Measurements from ENCODE around the gene TMEM179.

The TMEM179 gene

DNA sequence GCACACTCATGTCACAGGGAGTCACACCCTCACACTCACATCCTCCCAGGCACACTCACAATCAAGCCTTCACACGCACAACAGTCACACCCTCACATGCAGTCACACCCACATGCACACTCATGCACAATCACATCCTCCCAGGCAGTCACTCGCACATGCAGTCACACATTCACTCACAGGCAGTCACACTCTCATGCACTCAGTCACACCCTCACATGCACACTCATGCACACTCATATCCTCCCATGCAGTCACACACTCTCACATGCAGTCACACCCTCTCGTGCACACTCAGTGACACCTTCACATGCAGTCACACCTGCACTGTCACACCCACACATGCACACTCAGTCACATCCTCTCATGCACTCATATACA lies 12.3 kb downstream of the TMEM179 start:
- H3K36me3 ChIP-seq (ENCODE audit: control insufficient read depth, insufficient read depth, low read length), result no peaks in the 10 kb centered on the region
- 94 to 99% methylated on average over 2 to 3 of the region's 3 CpGs for WGBS, 2 experiments (ENCODE audit: insufficient coverage in 2 of 2)
- H3K9me3 ChIP-seq (ENCODE audit: control insufficient read depth, low read length), result no peaks in the 10 kb centered on the region
- H3K4me3 ChIP-seq (ENCODE audit: extremely low read depth, insufficient read depth, low read length, poor library complexity, severe bottlenecking), result no peak overlapping the region
- no peak overlapping the region for H3K27ac ChIP-seq (ENCODE audit: low read depth, low read length, severe bottlenecking)
- H3K4me1 ChIP-seq (ENCODE audit: control insufficient read depth, insufficient read depth, low read length, poor library complexity, severe bottlenecking), result peaks cover 3% of the 10 kb centered on the region

DNA sequence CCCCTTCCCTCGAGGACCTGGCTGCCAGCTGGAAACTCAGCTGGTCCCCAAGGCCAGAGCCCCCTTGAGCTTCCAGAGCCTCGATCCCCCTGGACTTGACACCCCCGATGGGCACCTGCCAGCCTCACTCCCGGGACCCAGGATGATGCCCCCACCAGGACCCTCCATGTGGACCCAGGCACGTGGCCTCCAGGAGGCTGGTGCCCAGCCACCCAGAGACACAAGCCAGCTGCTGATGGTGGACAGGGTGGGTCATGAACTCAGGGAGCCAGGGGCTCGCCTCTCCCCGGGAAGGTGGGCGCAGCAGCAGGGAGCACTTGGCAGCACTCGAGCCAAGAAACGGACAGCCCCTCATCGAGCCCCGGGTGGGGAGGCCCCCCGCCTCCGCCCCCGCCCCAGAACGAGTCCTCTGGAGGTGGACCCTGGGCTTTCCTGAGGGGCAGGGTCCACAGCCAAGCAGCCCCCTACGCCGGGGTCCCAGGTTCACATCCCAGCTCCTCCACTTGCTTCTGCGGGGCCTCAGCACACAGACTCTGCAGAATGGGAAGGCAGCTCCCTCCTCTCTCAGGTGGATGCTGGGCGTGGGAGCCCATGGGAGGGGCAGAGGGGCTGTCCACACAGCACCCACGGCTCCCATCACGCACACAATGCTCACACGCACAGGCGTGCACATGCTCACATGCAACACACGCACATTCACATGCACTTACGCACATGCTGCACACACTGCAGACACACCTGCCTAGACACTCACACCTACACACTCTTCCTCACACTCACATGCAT lies 12.9 kb downstream of the TMEM179 start:
- Histone ChIP-seq H3K36me3 (ENCODE audit: control insufficient read depth, insufficient read depth, low read length) (no peaks in the 10 kb centered on the region), H3K9me3 (ENCODE audit: control insufficient read depth, low read length) (no peaks in the 10 kb centered on the region), H3K4me3 (ENCODE audit: extremely low read depth, insufficient read depth, low read length, poor library complexity, severe bottlenecking) (no peak overlapping the region), H3K27ac (ENCODE audit: low read depth, low read length, severe bottlenecking) (no peak overlapping the region), H3K4me1 (ENCODE audit: control insufficient read depth, insufficient read depth, low read length, poor library complexity, severe bottlenecking) (peaks cover 3% of the 10 kb centered on the region)
- WGBS, 2 experiments (ENCODE audit: insufficient coverage in 2 of 2), result 88 to 92% methylated on average over 14 to 24 of the region's 26 CpGs

DNA sequence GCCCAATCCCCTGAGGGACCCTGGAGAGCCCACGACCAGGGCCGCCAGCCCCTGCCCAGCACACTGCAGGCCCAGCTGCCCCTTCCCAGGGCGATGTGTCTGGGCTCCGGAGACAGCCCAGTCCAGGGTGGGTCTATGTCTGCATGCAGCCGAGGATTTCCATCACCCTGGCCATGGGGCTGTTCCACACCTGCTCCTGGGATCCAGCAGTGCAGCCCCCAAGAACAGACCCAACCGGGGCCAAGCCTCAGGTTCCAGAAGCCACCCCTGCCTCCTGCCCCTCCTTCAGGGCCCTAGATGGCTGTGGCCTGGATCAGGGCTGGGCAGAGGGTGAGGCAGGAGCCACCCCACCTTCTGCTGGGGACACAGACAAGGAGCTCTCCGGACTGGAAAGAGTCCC lies 13.5 kb downstream of the TMEM179 start:
- Histone ChIP-seq H3K4me3 (ENCODE audit: extremely low read depth, insufficient read depth, low read length, poor library complexity, severe bottlenecking) (no peak overlapping the region), H3K9me3 (ENCODE audit: control insufficient read depth, low read length) (no peaks in the 10 kb centered on the region), H3K4me1 (ENCODE audit: control insufficient read depth, insufficient read depth, low read length, poor library complexity, severe bottlenecking) (peaks cover 3% of the 10 kb centered on the region), H3K36me3 (ENCODE audit: control insufficient read depth, insufficient read depth, low read length) (no peaks in the 10 kb centered on the region), H3K27ac (ENCODE audit: low read depth, low read length, severe bottlenecking) (no peak overlapping the region)
- 77 to 87% methylated on average over 6 to 7 of the region's 7 CpGs for WGBS, 2 experiments (ENCODE audit: insufficient coverage in 2 of 2)

DNA sequence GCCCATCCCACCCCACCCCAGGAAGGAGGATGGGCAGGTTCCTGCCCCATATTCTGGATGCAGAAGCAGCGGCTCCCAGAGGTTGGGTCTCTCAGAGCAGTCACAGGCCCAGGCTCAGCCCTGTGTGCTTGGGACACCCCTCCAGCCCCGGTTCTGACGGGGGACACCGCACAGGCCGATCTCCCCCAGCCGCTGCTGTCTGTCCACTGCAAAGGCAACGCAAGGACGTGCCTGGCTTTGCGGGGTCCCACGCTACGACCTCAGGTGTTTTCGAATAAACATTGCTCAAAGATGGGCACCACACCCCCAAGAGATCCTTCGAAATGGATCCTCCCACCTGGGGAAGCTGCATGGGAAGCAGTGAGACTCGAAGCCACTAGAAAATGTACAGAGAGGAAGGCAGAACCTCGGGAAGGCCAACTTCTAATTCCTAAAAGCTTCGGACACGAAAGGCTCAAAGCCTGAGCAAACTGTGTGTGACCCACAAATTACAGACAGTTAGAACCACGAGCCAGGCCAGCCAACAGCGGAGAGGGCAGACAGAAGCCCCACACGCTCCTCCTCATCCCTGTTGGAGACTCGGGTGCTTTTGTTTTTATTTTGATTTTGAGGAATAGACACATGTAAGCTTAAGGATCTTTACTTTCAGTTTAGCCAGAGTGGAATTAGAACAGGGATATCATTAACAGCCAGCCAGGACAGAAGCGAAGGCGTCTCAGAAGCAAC lies 14.2 kb downstream of the TMEM179 start:
- Histone ChIP-seq H3K4me3 (ENCODE audit: extremely low read depth, insufficient read depth, low read length, poor library complexity, severe bottlenecking) (no peak overlapping the region), H3K36me3 (ENCODE audit: control insufficient read depth, insufficient read depth, low read length) (no peaks in the 10 kb centered on the region), H3K4me1 (ENCODE audit: control insufficient read depth, insufficient read depth, low read length, poor library complexity, severe bottlenecking) (peaks cover 3% of the 10 kb centered on the region), H3K9me3 (ENCODE audit: control insufficient read depth, low read length) (no peaks in the 10 kb centered on the region), H3K27ac (ENCODE audit: low read depth, low read length, severe bottlenecking) (no peak overlapping the region)
- 91 to 93% methylated on average over 21 to 23 of the region's 23 CpGs for WGBS, 2 experiments (ENCODE audit: insufficient coverage in 2 of 2)

DNA sequence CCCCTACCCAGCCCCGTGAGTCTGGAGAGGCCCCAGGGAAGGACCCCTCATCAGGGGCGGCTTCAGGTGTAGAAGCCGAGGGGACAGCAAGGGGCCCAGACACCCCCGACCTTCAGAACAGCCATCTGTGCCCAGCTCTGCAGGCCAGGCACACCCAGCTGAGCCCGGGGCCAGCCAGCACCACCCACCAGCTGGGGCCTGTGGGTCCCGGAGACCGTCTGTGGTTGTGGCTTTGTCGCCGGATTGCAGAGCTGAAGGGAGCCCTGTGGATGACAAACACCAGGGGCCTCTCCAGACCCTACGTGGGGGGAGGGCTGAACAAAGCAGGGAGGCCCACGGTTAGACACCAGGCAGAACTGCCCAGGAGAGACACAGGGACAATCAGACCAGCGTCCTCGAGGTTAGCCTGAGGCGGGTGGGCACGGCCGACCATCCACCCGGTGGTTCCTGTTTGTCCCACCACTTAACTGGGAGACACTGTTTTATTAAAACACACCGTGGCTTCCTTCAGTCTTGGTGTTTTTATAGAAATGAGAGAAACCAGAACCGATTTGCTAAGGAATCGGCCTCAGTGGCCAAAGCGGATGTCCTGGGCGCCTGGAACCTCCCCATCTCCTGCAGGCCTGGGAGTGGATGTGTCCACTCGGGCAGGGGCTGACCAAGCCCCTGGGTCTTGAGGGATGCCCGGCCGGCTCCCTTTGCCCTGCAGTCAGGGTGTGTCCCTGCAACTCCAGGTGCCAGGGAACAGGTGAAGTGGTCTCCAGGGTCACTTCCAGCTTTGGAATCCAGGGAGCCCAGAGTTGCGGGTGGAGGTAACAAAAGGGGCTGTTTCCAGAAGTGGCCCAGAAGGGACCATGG lies 15.0 kb downstream of the TMEM179 start:
- H3K9me3 ChIP-seq (ENCODE audit: control insufficient read depth, low read length), result no peaks in the 10 kb centered on the region
- no peak overlapping the region for H3K27ac ChIP-seq (ENCODE audit: low read depth, low read length, severe bottlenecking)
- no peaks in the 10 kb centered on the region for H3K36me3 ChIP-seq (ENCODE audit: control insufficient read depth, insufficient read depth, low read length)
- H3K4me3 ChIP-seq (ENCODE audit: extremely low read depth, insufficient read depth, low read length, poor library complexity, severe bottlenecking), result no peak overlapping the region
- WGBS, 2 experiments (ENCODE audit: insufficient coverage in 2 of 2), result 90% methylated on average over 16 to 23 of the region's 26 CpGs
- H3K4me1 ChIP-seq (ENCODE audit: control insufficient read depth, insufficient read depth, low read length, poor library complexity, severe bottlenecking), result peaks cover 3% of the 10 kb centered on the region

DNA sequence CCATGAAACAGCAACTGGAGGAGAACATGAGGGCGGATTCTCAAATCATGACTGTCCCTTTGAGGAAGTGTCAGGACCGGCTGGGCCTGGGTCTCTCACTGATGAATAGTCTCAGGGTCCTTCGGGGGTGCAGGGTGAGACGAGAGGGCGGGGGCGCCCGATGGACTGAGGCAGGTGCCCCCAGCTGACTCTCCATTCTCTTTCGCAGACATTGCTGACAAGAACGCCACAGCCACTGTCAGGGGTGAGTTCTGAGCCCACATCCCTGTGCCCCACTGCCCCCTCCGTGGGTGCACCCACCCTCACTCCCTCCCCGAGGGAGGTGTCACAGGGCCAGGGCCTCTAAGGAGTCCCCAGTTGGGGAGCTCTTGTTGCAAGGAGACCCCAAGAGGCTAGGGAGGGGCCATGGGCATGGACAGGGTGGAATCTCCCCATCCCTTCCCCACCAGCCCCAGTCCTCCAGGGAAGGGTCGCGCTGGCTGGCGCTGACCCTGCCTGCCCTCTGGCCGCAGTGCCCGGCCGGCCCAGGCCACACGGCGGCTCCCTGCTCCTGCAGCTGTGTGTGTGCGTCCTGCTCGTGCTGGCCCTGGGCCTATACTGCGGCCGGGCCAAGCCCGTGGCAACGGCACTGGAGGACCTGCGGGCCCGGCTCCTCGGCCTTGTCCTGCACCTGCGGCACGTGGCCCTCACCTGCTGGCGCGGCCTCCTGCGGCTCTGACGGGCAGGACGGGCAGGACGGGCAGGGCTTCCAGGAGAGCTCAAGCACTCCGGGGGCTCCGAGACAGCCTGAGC lies 16.3 kb downstream of the TMEM179 start:
- Histone ChIP-seq H3K27ac (ENCODE audit: low read depth, low read length, severe bottlenecking) (no peak overlapping the region), H3K4me3 (ENCODE audit: extremely low read depth, insufficient read depth, low read length, poor library complexity, severe bottlenecking) (no peak overlapping the region), H3K9me3 (ENCODE audit: control insufficient read depth, low read length) (no peaks in the 10 kb centered on the region), H3K36me3 (ENCODE audit: control insufficient read depth, insufficient read depth, low read length) (no peaks in the 10 kb centered on the region), H3K4me1 (ENCODE audit: control insufficient read depth, insufficient read depth, low read length, poor library complexity, severe bottlenecking) (peaks cover 3% of the 10 kb centered on the region)
- 94% methylated on average over 35 of the region's 38 CpGs for WGBS, 2 experiments (ENCODE audit: insufficient coverage in 2 of 2)

DNA sequence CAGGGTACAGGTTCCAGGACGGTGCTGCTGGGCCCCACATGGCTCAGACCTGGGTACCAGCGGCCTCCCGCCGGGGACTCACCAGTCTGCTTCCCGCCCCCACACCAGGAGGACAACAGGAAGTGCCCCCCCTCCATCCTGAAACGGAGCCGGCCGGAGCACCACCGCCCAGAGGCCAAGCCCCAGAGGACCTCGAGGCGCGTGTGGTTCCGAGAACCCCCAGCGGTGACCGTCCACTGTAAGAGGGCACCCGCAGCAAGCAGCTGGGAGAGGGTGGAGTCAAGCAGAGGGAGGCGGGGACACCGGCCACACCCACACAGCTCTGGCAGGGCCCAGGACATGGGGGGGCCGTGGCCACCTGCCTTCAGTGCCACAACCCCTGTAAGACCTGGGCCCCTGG lies 16.9 kb downstream of the TMEM179 start:
- 75 to 84% methylated on average over 10 to 19 of the region's 19 CpGs for WGBS, 2 experiments (ENCODE audit: insufficient coverage in 2 of 2)
- Histone ChIP-seq H3K4me1 (ENCODE audit: control insufficient read depth, insufficient read depth, low read length, poor library complexity, severe bottlenecking) (peaks cover 3% of the 10 kb centered on the region), H3K36me3 (ENCODE audit: control insufficient read depth, insufficient read depth, low read length) (no peaks in the 10 kb centered on the region), H3K4me3 (ENCODE audit: extremely low read depth, insufficient read depth, low read length, poor library complexity, severe bottlenecking) (no peak overlapping the region), H3K27ac (ENCODE audit: low read depth, low read length, severe bottlenecking) (no peak overlapping the region), H3K9me3 (ENCODE audit: control insufficient read depth, low read length) (no peaks in the 10 kb centered on the region)

DNA sequence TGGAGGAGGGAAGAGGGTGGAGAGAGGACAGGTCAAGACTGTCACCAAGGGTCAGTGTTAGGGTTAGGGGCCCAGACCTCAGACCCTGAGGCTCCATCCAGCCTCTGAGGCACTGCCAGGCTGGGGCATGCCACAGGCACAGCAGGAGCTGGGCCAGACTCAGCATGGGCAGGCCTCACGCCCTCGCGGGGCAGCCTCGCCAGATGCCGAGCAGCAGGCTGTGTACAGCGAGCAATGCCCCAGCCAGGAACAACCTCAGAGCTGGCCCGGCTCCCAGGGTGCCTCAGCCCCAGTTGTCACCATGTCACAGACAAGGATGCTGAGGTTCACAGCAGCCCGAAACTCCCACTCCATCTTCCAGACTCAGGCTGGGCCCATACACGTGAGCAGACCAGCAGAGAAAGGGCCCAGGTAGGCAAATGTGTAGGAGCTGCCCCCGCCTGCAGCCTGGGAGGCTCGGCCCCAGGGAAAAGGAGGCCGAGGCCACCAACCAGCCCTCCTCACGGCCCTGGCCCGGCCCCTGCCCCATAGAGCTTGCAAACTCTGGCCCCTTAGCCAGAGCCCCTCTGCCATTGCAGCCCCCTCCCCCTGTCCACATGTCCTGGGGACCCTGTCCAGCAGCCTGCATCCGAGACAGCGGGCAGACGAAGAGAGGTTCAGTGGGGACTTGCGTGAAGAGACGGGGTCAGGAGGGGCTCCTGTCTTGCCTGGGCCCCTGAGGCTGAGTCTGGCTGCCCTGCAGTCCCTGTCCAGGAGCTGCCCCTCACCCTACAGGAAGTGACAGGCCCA lies 17.5 kb downstream of the TMEM179 start:
- no peaks in the 10 kb centered on the region for H3K9me3 ChIP-seq (ENCODE audit: control insufficient read depth, low read length)
- no peaks in the 10 kb centered on the region for H3K36me3 ChIP-seq (ENCODE audit: control insufficient read depth, insufficient read depth, low read length)
- no peak overlapping the region for H3K27ac ChIP-seq (ENCODE audit: low read depth, low read length, severe bottlenecking)
- H3K4me1 ChIP-seq (ENCODE audit: control insufficient read depth, insufficient read depth, low read length, poor library complexity, severe bottlenecking), result peaks cover 3% of the 10 kb centered on the region
- 93 to 94% methylated on average over 15 to 17 of the region's 19 CpGs for WGBS, 2 experiments (ENCODE audit: insufficient coverage in 2 of 2)
- no peak overlapping the region for H3K4me3 ChIP-seq (ENCODE audit: extremely low read depth, insufficient read depth, low read length, poor library complexity, severe bottlenecking)

DNA sequence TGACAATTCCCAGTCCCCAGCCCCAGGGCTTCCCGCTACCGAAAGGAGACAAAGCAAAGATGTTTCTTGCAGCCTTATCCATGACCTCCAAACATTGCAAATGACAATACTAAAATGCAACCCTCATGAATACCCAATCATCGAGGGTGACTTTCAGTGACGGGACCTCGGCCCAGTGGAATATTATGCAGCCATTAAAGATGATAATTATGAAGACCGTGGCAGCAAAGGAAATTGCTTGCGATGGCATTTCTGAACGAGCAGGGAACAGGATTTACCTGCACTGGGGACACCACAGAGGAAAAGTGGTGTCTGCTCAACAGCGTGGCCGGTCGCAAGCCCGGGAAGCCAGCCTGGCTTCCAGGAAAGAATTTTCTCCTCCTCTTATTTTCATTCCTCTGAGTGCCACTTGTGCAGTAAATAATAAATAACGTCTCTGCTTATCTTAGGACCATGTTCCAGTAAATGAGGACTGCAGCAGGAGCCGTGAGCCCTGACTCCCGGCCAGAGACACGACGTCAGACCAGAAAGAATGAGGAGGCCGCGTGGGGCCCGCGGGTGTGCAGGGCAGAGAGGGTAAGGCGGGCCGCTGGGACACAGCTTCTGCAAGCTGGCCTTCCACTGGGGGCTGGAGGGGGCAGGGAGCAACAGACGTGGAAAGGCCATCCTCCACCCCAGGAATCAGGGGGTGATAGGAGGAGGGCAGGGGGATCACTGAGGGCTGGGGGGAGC lies 18.4 kb downstream of the TMEM179 start:
- no peaks in the 10 kb centered on the region for H3K36me3 ChIP-seq (ENCODE audit: control insufficient read depth, insufficient read depth, low read length)
- no peak overlapping the region for H3K27ac ChIP-seq (ENCODE audit: low read depth, low read length, severe bottlenecking)
- H3K4me1 ChIP-seq (ENCODE audit: control insufficient read depth, insufficient read depth, low read length, poor library complexity, severe bottlenecking), result peaks cover 3% of the 10 kb centered on the region
- H3K9me3 ChIP-seq (ENCODE audit: control insufficient read depth, low read length), result no peaks in the 10 kb centered on the region
- H3K4me3 ChIP-seq (ENCODE audit: extremely low read depth, insufficient read depth, low read length, poor library complexity, severe bottlenecking), result no peak overlapping the region
- 91% methylated on average over 21 to 23 of the region's 24 CpGs for WGBS, 2 experiments (ENCODE audit: insufficient coverage in 2 of 2)

All from mesodermal cell (in vitro differentiated cells).